ENCODE data around the gene CEACAM7. TPM values are rescaled to one million over a fixed set of nuclear protein-coding genes. Genes with fewer than 3 reads are reported as not detected.

CEACAM7 gene
- total RNA-seq, 1 donor from 2014 or later = not detected

DNA sequence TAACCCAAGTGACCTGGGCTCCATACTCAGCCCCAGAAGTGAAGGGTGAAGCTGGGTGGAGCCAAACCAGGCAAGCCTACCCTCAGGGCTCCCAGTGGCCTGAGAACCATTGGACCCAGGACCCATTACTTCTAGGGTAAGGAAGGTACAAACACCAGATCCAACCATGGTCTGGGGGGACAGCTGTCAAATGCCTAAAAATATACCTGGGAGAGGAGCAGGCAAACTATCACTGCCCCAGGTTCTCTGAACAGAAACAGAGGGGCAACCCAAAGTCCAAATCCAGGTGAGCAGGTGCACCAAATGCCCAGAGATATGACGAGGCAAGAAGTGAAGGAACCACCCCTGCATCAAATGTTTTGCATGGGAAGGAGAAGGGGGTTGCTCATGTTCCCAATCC is 6.1 kb upstream of the CEACAM7 start:
- no peaks in the 10 kb centered on the region for H3K27me3 ChIP-seq

DNA sequence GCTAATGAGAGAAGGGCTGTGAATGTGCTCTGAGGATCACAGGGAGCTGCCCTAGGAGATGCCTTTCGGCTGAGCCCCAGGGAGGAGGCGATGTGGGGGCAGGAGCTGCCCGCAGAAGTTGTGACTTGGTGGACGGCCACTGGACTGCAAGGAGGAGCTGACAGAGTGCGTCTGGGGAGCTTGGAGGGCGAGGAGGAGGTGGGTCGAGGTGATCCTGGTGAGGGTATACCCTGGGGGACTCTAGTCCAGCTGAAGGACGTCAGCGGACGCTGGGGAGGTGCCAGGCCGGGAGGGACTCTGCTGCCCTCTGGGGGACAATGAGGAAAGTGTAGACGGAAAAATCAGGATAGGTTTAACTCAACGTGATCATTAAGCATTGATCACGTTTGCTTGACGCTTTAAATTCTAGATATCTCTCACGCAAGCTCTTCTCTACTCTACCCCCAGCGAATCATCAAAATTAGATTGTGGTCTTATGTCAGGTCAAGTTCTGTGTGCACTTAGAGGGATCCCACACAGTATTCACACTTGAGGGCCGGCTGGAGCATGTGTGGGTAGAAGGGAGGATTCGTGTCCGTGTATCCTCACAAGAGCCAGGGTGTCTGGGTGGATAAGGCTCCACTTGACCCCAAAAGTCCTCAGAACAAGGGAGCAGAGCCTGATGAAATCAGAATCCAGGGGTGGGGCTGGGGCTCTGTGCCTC is 3.3 kb upstream of the CEACAM7 start:
- Histone ChIP-seq H3K9me3 (peaks cover 4 to 7% of the 10 kb centered on the region in 2 donors), H3K36me3 (no peaks in the 10 kb centered on the region), H3K4me3 (no peak overlapping the region), H3K27ac (no peak overlapping the region), H3K27me3 (no peaks in the 10 kb centered on the region), H3K4me1 (no peaks in the 10 kb centered on the region)
- TF ChIP-seq, protein P1, sequence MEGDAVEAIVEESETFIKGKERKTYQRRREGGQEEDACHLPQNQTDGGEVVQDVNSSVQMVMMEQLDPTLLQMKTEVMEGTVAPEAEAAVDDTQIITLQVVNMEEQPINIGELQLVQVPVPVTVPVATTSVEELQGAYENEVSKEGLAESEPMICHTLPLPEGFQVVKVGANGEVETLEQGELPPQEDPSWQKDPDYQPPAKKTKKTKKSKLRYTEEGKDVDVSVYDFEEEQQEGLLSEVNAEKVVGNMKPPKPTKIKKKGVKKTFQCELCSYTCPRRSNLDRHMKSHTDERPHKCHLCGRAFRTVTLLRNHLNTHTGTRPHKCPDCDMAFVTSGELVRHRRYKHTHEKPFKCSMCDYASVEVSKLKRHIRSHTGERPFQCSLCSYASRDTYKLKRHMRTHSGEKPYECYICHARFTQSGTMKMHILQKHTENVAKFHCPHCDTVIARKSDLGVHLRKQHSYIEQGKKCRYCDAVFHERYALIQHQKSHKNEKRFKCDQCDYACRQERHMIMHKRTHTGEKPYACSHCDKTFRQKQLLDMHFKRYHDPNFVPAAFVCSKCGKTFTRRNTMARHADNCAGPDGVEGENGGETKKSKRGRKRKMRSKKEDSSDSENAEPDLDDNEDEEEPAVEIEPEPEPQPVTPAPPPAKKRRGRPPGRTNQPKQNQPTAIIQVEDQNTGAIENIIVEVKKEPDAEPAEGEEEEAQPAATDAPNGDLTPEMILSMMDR (IDR thresholded peaks at IDR 0.05) = peak in 1 of 3 experiments; percentile 19
- intact Hi-C loops (cut with DNase I) = no loop called here
- DNase-seq (ENCODE audit: low spot score in 2 of 2) = peak in 1 of 2 donors; percentile 50

More for the DNA sequence above, 6.1 kb upstream of the CEACAM7 start:
- intact Hi-C loops (cut with DNase I) = no loop called here
- peak in 1 of 2 donors; percentile 22 for DNase-seq (ENCODE audit: low spot score in 2 of 2)
- no peaks in the 10 kb centered on the region for H3K4me1 ChIP-seq
- H3K27ac ChIP-seq = no peak overlapping the region
- no peaks in the 10 kb centered on the region for H3K36me3 ChIP-seq
- TF ChIP-seq, protein P1 (IDR thresholded peaks at IDR 0.05) = no peak
- no peak overlapping the region for H3K4me3 ChIP-seq
- H3K9me3 ChIP-seq = peaks cover 4 to 7% of the 10 kb centered on the region in 2 donors

DNA sequence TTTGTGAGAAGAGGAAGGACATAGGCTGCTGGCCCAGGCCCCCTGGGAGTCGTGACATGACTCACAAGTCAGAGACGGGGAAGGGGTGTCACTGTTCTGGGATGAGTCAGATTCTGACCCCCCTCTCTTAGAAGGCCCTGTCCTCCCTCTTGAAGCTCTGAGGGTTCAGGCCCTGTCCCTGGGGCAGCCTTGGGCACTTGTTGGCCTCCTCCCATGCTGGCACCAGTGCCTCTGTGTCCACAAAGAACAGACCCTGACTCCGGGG is 2.7 kb upstream of the CEACAM7 start:
- peaks cover 4 to 7% of the 10 kb centered on the region in 2 donors for H3K9me3 ChIP-seq
- TF ChIP-seq, protein P1 (IDR thresholded peaks at IDR 0.05) = no peak
- no peak overlapping the region for H3K4me3 ChIP-seq
- intact Hi-C loops (cut with DNase I) = no loop called here
- H3K27me3 ChIP-seq = no peaks in the 10 kb centered on the region
- H3K27ac ChIP-seq = no peak overlapping the region
- H3K36me3 ChIP-seq = no peaks in the 10 kb centered on the region
- no peak for DNase-seq (ENCODE audit: low spot score in 2 of 2)
- H3K4me1 ChIP-seq = no peaks in the 10 kb centered on the region

DNA sequence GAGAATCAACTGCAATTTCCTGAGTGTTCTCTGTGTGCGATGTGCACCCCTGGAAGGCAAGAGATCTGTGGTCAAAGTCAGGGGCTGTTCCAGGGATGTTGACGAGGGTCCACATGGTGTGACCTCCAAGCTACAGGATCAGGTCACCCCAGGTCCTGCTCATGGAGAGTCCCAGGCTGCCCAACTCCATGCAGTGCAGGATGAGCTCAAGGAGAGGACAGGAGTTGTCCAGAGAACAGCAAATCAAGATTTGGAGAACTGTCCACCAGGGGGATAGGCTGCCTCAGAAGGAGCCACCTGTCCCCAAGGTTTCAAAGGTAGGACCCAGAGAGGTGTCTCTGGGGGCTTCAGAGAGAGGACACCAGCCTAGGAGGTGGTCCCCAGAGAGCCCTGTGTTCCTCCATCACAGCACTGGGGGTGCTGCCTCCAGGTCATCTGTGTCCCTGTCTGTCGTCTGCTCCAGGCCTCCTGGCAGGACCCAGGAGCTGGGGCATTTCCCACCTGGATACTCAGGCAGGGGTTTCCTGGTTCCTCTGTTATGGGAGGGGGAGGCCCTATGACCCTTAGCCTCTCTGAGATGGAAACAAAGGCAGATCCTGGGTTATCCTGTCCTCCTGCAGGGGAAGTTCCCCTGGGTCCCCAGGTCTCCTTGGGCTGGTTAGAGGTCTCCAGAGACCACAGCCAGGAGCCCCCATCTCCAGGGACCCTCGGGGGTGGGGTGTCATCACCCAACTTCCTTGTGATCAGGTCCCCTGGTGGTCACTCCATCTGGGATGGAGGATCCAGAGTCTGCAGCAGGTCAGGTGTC is 2.1 kb upstream of the CEACAM7 start:
- DNase-seq (ENCODE audit: low spot score in 2 of 2) = no peak
- no peak overlapping the region for H3K27ac ChIP-seq
- no peak overlapping the region for H3K4me3 ChIP-seq
- no peaks in the 10 kb centered on the region for H3K27me3 ChIP-seq
- intact Hi-C loops (cut with DNase I) = no loop called here
- TF ChIP-seq, protein P1 (IDR thresholded peaks at IDR 0.05) = no peak
- H3K9me3 ChIP-seq = peaks cover 4 to 7% of the 10 kb centered on the region in 2 donors
- no peaks in the 10 kb centered on the region for H3K36me3 ChIP-seq
- no peaks in the 10 kb centered on the region for H3K4me1 ChIP-seq

- TF ChIP-seq, protein P1 (IDR thresholded peaks at IDR 0.05) = no peak
- no peaks in the 10 kb centered on the region for H3K27me3 ChIP-seq
- no peaks in the 10 kb centered on the region for H3K4me1 ChIP-seq
- peaks cover 4 to 7% of the 10 kb centered on the region in 2 donors for H3K9me3 ChIP-seq
- intact Hi-C loops (cut with DNase I) = no loop called here
- no peaks in the 10 kb centered on the region for H3K36me3 ChIP-seq
- DNase-seq (ENCODE audit: low spot score in 2 of 2) = no peak
- no peak overlapping the region for H3K4me3 ChIP-seq
- H3K27ac ChIP-seq = no peak overlapping the region
Measured at GRCh38 chr19:41688687-41689086, 617 bp upstream of the CEACAM7 start.

All from ascending aorta (tissue), 2 donors.